Astrocyte of the spinal cord (primary cell): Measurements from ENCODE around the gene IFFO2.

Source experiments
- DNase-seq: peaks from one replicate; pipeline ENCODE4 v3.0.0; 2011; ENCODE audit warnings: low read depth, low spot score
- H3K4me3 ChIP-seq: 2 replicates; pipeline ENCODE4 v1.5.1; 2011; ENCODE audit warnings: low read depth, mild to moderate bottlenecking, low read length, moderate library complexity
- CTCF ChIP-seq: IDR thresholded peaks from 2 replicates; pipeline ENCODE4 v1.5.1; 2012; ENCODE audit warnings: low read depth, mild to moderate bottlenecking, low read length, inconsistent platforms
- in situ Hi-C: cut with HindIII; loops from 2 replicates; pipeline ENCODE4 v1.10.0; 2017; ENCODE audit warnings: low sequenced_read_pairs

IFFO2 gene

DNA sequence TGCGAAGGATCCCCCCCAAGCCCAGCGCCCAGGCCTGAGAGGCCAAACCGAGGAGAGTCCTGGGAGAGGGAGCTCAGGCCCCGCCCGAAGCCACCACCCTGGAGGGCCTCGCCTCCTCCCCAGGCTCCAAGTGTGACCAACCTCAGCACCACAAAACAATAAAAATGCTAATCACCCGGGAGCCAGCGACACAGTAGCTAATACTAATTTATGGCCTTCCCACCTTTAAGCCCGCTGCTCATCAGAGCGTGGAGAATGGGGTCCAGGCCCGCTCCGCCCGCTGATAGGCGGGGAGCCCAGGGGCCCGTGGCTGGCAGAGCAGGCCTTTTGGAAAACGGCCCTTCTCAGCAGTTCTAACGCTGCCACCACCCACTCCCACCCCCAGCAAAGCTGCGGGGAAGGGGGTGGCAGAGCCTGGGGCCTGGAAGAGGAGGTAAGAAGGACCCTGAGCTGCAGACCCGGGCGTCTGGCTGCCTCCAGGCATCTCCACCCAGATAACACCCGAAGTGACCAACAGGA lies 76.6 kb downstream of the IFFO2 start:
- in situ Hi-C loops = no loop called here
- H3K4me3 ChIP-seq = no peak overlapping the region
- TF ChIP-seq CTCF = no peak
- DNase-seq = no peak

- no peak for TF ChIP-seq CTCF
- in situ Hi-C loops = no loop called here
- no peak for DNase-seq
- H3K4me3 ChIP-seq = no peak overlapping the region
Observed at GRCh38 chr1:18879215-18879790, 77.2 kb downstream of the IFFO2 start.

DNA sequence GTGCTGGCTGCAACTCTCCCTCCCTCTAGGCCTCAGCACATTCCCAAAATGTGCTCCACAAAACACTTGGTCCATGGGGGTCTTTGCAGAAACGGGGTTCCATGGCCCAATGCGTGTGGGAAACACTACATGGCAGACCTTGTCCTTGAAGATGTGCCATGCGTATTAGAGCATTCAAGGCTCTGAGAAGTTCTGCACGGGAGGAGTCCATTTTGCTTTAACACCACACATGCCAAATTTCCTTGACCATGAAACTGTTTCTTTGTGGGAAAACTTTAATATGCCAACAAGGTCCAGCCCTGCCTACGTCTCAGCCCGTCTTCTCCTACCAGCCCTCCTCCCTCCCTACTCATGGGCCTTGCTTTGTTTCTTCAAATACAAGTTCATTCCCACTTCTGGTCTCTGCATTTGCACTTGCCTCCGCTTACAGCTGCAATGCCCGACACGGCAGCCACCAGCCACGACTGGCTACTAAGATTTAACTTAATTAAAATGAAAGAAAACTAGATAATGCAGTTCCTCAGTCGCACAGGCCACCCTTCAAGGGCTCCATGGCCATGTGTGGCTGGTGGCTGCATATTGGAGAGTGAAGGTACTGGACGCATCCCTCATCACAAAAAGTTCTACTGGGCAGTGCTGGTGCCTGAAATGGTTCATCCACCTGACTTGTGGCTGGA lies 77.8 kb downstream of the IFFO2 start:
- no peak for TF ChIP-seq CTCF
- DNase-seq = no peak
- in situ Hi-C loops = no loop called here
- no peak overlapping the region for H3K4me3 ChIP-seq

GRCh38 chr1:18877282-18877681 lies 79.2 kb downstream of the IFFO2 start:
- in situ Hi-C loops = no loop called here
- H3K4me3 ChIP-seq = no peak overlapping the region
- DNase-seq = no peak
- TF ChIP-seq CTCF = no peak

DNA sequence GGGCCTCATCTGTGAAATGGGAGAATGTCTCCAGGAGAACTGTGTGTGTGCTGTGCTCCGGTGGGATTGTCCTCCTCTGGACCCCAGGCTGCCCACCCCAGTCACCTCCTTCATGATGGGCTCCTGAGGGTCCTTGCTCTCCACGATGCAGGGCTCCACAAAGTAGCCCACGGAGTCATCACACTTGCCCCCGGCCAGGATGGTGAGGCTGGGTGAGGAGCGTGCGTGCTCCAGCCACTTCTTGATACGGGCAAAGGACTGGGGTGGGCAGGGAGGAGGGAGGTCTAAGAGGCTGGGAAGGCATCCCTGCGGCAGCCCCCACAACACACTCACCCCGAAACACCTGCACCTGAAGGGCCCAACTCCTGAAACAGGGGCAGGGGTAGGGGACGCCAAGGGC lies 80.3 kb downstream of the IFFO2 start:
- no peak overlapping the region for H3K4me3 ChIP-seq
- DNase-seq = no peak
- in situ Hi-C loops = no loop called here
- no peak for TF ChIP-seq CTCF

GRCh38 chr1:18875796-18876128 lies 80.7 kb downstream of the IFFO2 start:
- H3K4me3 ChIP-seq = no peak overlapping the region
- no peak for TF ChIP-seq CTCF
- in situ Hi-C loops = no loop called here
- DNase-seq = no peak
